GM21528 (cell line): ENCODE data around the gene CPTP.

Experiments
- ATAC-seq: cut with Tn5 transposase; IDR thresholded peaks from one replicate; pipeline ENCODE4 v1.9.1; 2021; ENCODE audit warnings: mild to moderate bottlenecking, moderate library complexity; ENCODE audit not compliant: unreplicated experiment, low FRiP score

The CPTP gene

GRCh38 chr1:1324524-1325287 is at the start of gene CPTP, which contains the start of gene INTS11:
TSS of gene CPTP (plus strand) at chr1:1324802. CDS start at chr1:1326911, 2,109 bp downstream.
TSS of gene INTS11 (minus strand) at chr1:1324660. CDS start at chr1:1324608, 52 bp downstream.
- peak; percentile 63 for ATAC-seq

GRCh38 chr1:1274931-1275431 is 49.6 kb upstream of the CPTP start:
- no peak for ATAC-seq

GRCh38 chr1:1275836-1276235 is 48.8 kb upstream of the CPTP start:
- no peak for ATAC-seq

GRCh38 chr1:1278620-1279019 is 46.0 kb upstream of the CPTP start:
- no peak for ATAC-seq

GRCh38 chr1:1279028-1279427 is 45.6 kb upstream of the CPTP start:
- ATAC-seq: no peak

GRCh38 chr1:1280782-1281481 is 43.7 kb upstream of the CPTP start:
- ATAC-seq: no peak

GRCh38 chr1:1281533-1282321 is 42.9 kb upstream of the CPTP start:
- no peak for ATAC-seq

- no peak for ATAC-seq
Observed at GRCh38 chr1:1282998-1283397, 41.6 kb upstream of the CPTP start.

GRCh38 chr1:1283821-1284220 is 40.8 kb upstream of the CPTP start:
- ATAC-seq: no peak

GRCh38 chr1:1284221-1285101 is 40.1 kb upstream of the CPTP start:
- no peak for ATAC-seq

- no peak for ATAC-seq
Observed at GRCh38 chr1:1285102-1285571, 39.5 kb upstream of the CPTP start.

GRCh38 chr1:1285611-1286311 is 38.8 kb upstream of the CPTP start:
- ATAC-seq: no peak

GRCh38 chr1:1286313-1287261 is 38.0 kb upstream of the CPTP start:
- ATAC-seq: no peak

- no peak for ATAC-seq
Observed at GRCh38 chr1:1287288-1288110, 37.1 kb upstream of the CPTP start.

GRCh38 chr1:1290238-1290731 is 34.3 kb upstream of the CPTP start:
- ATAC-seq: no peak

GRCh38 chr1:1291023-1291528 is 33.5 kb upstream of the CPTP start:
- no peak for ATAC-seq
